Mammary epithelial cell (primary cell): Measurements from ENCODE around the gene CPSF2.

Experiments used
- EZH2 ChIP-seq: IDR thresholded peaks from 2 replicates; pipeline ENCODE4 v1.6.1; 2012; ENCODE audit warnings: low read length, inconsistent platforms, borderline replicate concordance
- TF ChIP-seq, protein P1 (sequence below), 2 donors: IDR thresholded peaks in 1 of 2; conservative IDR thresholded peaks in 1 of 2; 2 replicates each; pipeline ENCODE4 v1.5.1; 2011 to 2012; ENCODE audit warnings: inconsistent platforms in 2 of 2, low read length in 2 of 2, mild to moderate bottlenecking in 2 of 2, control low read depth in 1 of 2, low read depth in 1 of 2; ENCODE audit not compliant: insufficient read depth in 1 of 2; ENCODE audit errors: extremely low read depth in 1 of 2

DNA sequence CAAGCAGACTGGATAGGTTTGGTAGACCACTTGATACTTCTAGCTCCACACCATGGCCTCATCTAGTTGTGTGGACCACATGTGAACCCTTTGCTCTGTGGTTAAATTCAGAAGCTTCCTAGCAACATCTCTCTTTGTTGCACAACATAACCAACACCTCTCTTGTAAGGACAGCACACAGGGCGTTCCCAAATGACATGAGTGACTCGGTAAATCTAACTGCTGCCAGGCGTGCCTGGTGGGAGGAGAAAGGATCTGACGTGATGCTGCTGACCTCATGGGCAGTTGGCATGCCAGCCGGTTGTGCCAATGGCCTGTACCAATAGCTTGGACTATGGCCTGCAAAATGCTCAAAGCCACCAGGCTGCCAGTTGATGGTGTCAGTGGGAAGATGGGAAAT lies 93.8 kb downstream of the CPSF2 start:
- TF ChIP-seq, protein P1, sequence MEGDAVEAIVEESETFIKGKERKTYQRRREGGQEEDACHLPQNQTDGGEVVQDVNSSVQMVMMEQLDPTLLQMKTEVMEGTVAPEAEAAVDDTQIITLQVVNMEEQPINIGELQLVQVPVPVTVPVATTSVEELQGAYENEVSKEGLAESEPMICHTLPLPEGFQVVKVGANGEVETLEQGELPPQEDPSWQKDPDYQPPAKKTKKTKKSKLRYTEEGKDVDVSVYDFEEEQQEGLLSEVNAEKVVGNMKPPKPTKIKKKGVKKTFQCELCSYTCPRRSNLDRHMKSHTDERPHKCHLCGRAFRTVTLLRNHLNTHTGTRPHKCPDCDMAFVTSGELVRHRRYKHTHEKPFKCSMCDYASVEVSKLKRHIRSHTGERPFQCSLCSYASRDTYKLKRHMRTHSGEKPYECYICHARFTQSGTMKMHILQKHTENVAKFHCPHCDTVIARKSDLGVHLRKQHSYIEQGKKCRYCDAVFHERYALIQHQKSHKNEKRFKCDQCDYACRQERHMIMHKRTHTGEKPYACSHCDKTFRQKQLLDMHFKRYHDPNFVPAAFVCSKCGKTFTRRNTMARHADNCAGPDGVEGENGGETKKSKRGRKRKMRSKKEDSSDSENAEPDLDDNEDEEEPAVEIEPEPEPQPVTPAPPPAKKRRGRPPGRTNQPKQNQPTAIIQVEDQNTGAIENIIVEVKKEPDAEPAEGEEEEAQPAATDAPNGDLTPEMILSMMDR (conservative IDR thresholded peaks at IDR 0.05 in 1 of 2, IDR thresholded peaks at IDR 0.05 in 1 of 2; ENCODE audit: extremely low read depth in 1 of 2, insufficient read depth in 1 of 2, low read depth in 1 of 2, low read length in 2 of 2) = no peak
- TF ChIP-seq EZH2 = no peak
